ENCODE results near the gene SLC16A2. TPM values are rescaled to one million over a fixed set of nuclear protein-coding genes. Genes with fewer than 3 reads are reported as not detected.

Gene SLC16A2
- total and polyA plus RNA-seq, 10 of the 15 experiments (the other 5 are each of a cell fraction or from before 2014, with no cell fraction given): 0.08 to 0.13 TPM; not detected in 8

GRCh38 chrX:74506317-74507115, 85.2 kb downstream of the SLC16A2 start:
- WGBS (ENCODE audit: insufficient coverage, insufficient replicate concordance, low lambda C conversion rate, missing lambda C conversion rate): 33% methylated on average over 8 of the region's 8 CpGs

More at GRCh38 chrX:74506317-74507115, 85.2 kb downstream of the SLC16A2 start:
- TF ChIP-seq BCL3 (IDR thresholded peaks at IDR 0.05; ENCODE audit: borderline replicate concordance, insufficient read depth, low read depth, low read length, poor library complexity, severe bottlenecking) (peak; percentile 54), EED (IDR thresholded peaks at IDR 0.05; ENCODE audit: low read depth) (no peak), MEF2B (IDR thresholded peaks at IDR 0.05; ENCODE audit: partially characterized antibody, poor library complexity, severe bottlenecking) (peak; percentile 90), RELA (IDR thresholded peaks at IDR 0.05; ENCODE audit: borderline replicate concordance, partially characterized antibody) (peak; percentile 75), BCL11A (IDR thresholded peaks at IDR 0.05; ENCODE audit: low read depth, low read length) (peak; percentile 50; the same call in 1 of the 2 replicates), SMAD5 (IDR thresholded peaks at IDR 0.05; ENCODE audit: low read depth) (no peak), TCF12 (IDR thresholded peaks at IDR 0.05; ENCODE audit: low read depth, low read length) (no peak)
- ChIA-PET RAD21 (ENCODE audit: unreplicated experiment) (no interaction called here), SMC1A (ENCODE audit: uncharacterized antibody, unreplicated experiment) (interaction anchor here (0.6 kb wide), 1 partner anchor 34 kb away, joined by 3 read pairs; no protein-coding TSS in a partner anchor), POLR2A (no interaction called here), CTCF (interaction anchor here (1.1 kb wide), 1 partner anchor 12 kb away, joined by 3 read pairs; no protein-coding TSS in a partner anchor)
- no peaks in the 10 kb centered on the region for H3K79me2 ChIP-seq (ENCODE audit: control insufficient read depth, insufficient read depth, low read length)
- peak; percentile 42 for DNase-seq (ENCODE audit: low read depth, low spot score)
- no peak overlapping the region for H3K27ac ChIP-seq (ENCODE audit: control insufficient read depth, insufficient read depth)
- no peak overlapping the region for H2AFZ ChIP-seq (ENCODE audit: control insufficient read depth, low read depth, low read length)
- intact Hi-C loops (cut with micrococcal nuclease; ENCODE audit: unreplicated experiment) (no loop called here), in situ Hi-C loops (cut with MboI) (no loop called here)
- peak overlapping the region; percentile 30 for H3K4me2 ChIP-seq (ENCODE audit: control insufficient read depth, insufficient read depth)
- ATAC-seq: peak; percentile 95
- H3K4me3 ChIP-seq: no peak overlapping the region
- peak; percentile 68 for FAIRE-seq
- H3K4me1 ChIP-seq (ENCODE audit: control insufficient read depth, insufficient read depth, low read length): peaks cover 6% of the 10 kb centered on the region; the same call in 1 of the 2 replicates
- H4K20me1 ChIP-seq (ENCODE audit: control insufficient read depth, insufficient read depth): no peaks in the 10 kb centered on the region
- H3K9me3 ChIP-seq (replicated peaks; ENCODE audit: control insufficient read depth, insufficient read depth, low read length): no peaks in the 10 kb centered on the region
- no peak overlapping the region for H3K9ac ChIP-seq (ENCODE audit: control insufficient read depth, insufficient read depth, low read length)
- no TSS peak for BruUV-seq (replicated peaks)
- no peaks in the 10 kb centered on the region for H3K36me3 ChIP-seq (ENCODE audit: control insufficient read depth in 2 of 2, insufficient read depth in 2 of 2, low read length in 1 of 2)
- no peaks in the 10 kb centered on the region for H3K27me3 ChIP-seq (replicated peaks in 1 of 2; ENCODE audit: control insufficient read depth in 2 of 2, insufficient read depth in 2 of 2, low read length in 1 of 2)
